ENCODE data around the gene LPIN1. TPM values are rescaled to one million over a fixed set of nuclear protein-coding genes. Genes with fewer than 3 reads are reported as not detected.

The LPIN1 gene
- total and polyA plus RNA-seq, 2 experiments from 2014 or later, result 34.5 to 35.3 TPM

- WGBS (ENCODE audit: low lambda C conversion rate, missing lambda C conversion rate), result 64% methylated on average over 2 of the region's 2 CpGs
- H3K4me2 ChIP-seq, result no peak overlapping the region
- no peaks in the 10 kb centered on the region for H3K36me3 ChIP-seq (replicated peaks; ENCODE audit: insufficient read depth, low read depth)
- no peaks in the 10 kb centered on the region for H3K9me3 ChIP-seq (ENCODE audit: low read depth)
- no peak overlapping the region for H3K27ac ChIP-seq
- H2AFZ ChIP-seq, result no peak overlapping the region
- H3K79me2 ChIP-seq, result no peaks in the 10 kb centered on the region
- H3K4me1 ChIP-seq (ENCODE audit: insufficient read depth), result peaks cover 9% of the 10 kb centered on the region
- no peak for DNase-seq (ENCODE audit: low spot score)
- TF ChIP-seq EZH2 (IDR thresholded peaks at IDR 0.05; ENCODE audit: borderline replicate concordance), result no peak
- TF ChIP-seq EZH2phosphoT487 (IDR thresholded peaks at IDR 0.05; ENCODE audit: low read depth, severe bottlenecking, unreplicated experiment), result no peak
- TF ChIP-seq CTCF (IDR thresholded peaks at IDR 0.05; ENCODE audit: poor library complexity), result no peak
- no peak overlapping the region for H3K4me3 ChIP-seq
- no peaks in the 10 kb centered on the region for H4K20me1 ChIP-seq (ENCODE audit: insufficient read depth, poor library complexity, severe bottlenecking)
- no peaks in the 10 kb centered on the region for H3K27me3 ChIP-seq
- H3K9me2 ChIP-seq (replicated peaks; ENCODE audit: insufficient read depth), result no peaks in the 10 kb centered on the region
Observed at GRCh38 chr2:11872948-11873269, 126.5 kb downstream of the LPIN1 start.

GRCh38 chr2:11873356-11874154, 127.1 kb downstream of the LPIN1 start:
- Histone ChIP-seq H3K27me3 (no peaks in the 10 kb centered on the region), H4K20me1 (ENCODE audit: insufficient read depth, poor library complexity, severe bottlenecking) (no peaks in the 10 kb centered on the region), H3K79me2 (no peaks in the 10 kb centered on the region), H2AFZ (no peak overlapping the region), H3K36me3 (replicated peaks; ENCODE audit: insufficient read depth, low read depth) (no peaks in the 10 kb centered on the region), H3K9me3 (ENCODE audit: low read depth) (no peaks in the 10 kb centered on the region), H3K9me2 (replicated peaks; ENCODE audit: insufficient read depth) (no peaks in the 10 kb centered on the region), H3K4me3 (no peak overlapping the region), H3K4me2 (peak overlapping the region; percentile 31), H3K27ac (no peak overlapping the region), H3K4me1 (ENCODE audit: insufficient read depth) (peaks cover 9% of the 10 kb centered on the region)
- no peak for TF ChIP-seq EZH2 (IDR thresholded peaks at IDR 0.05; ENCODE audit: borderline replicate concordance)
- TF ChIP-seq EZH2phosphoT487 (IDR thresholded peaks at IDR 0.05; ENCODE audit: low read depth, severe bottlenecking, unreplicated experiment), result no peak
- TF ChIP-seq CTCF (IDR thresholded peaks at IDR 0.05; ENCODE audit: poor library complexity), result no peak
- no peak for DNase-seq (ENCODE audit: low spot score)
- 64% methylated on average over 11 of the region's 11 CpGs for WGBS (ENCODE audit: low lambda C conversion rate, missing lambda C conversion rate)

GRCh38 chr2:11874861-11875260, 128.4 kb downstream of the LPIN1 start:
- no peak overlapping the region for H3K27ac ChIP-seq
- no peaks in the 10 kb centered on the region for H3K27me3 ChIP-seq
- no peaks in the 10 kb centered on the region for H3K9me2 ChIP-seq (replicated peaks; ENCODE audit: insufficient read depth)
- no peaks in the 10 kb centered on the region for H3K9me3 ChIP-seq (ENCODE audit: low read depth)
- H3K4me2 ChIP-seq, result no peak overlapping the region
- H4K20me1 ChIP-seq (ENCODE audit: insufficient read depth, poor library complexity, severe bottlenecking), result no peaks in the 10 kb centered on the region
- no CpG with 5 or more reads among the region's 15 CpGs for WGBS (ENCODE audit: low lambda C conversion rate, missing lambda C conversion rate)
- DNase-seq (ENCODE audit: low spot score), result no peak
- TF ChIP-seq CTCF (IDR thresholded peaks at IDR 0.05; ENCODE audit: poor library complexity) (no peak), EZH2phosphoT487 (IDR thresholded peaks at IDR 0.05; ENCODE audit: low read depth, severe bottlenecking, unreplicated experiment) (no peak)
- H3K79me2 ChIP-seq, result no peaks in the 10 kb centered on the region
- peaks cover 9% of the 10 kb centered on the region for H3K4me1 ChIP-seq (ENCODE audit: insufficient read depth)
- H2AFZ ChIP-seq, result no peak overlapping the region
- no peaks in the 10 kb centered on the region for H3K36me3 ChIP-seq (replicated peaks; ENCODE audit: insufficient read depth, low read depth)
- no peak overlapping the region for H3K4me3 ChIP-seq
